Thoracic aorta (tissue), 2 donors: Measurements from ENCODE around the gene ATXN1. TPM values are rescaled to one million over a fixed set of nuclear protein-coding genes. Genes with fewer than 3 reads are reported as not detected.

Experiments
- ATAC-seq: fragments of 150-250 bp; one replicate; pipeline ENCODE4 v1.8.0; 2017; ENCODE audit warnings: low read depth; ENCODE audit not compliant: insufficient number of reproducible peaks, low FRiP score
- DNase-seq: peaks from one replicate; pipeline ENCODE4 v3.0.0-alpha.2; 2020; ENCODE audit warnings: low spot score
- H3K27ac ChIP-seq, 2 donors: fragments of 200-600 bp; sonication (generic); 1 replicate in 1 of 2; 2 replicates in 1 of 2; pipeline ENCODE4 v1.5.1; 2016; ENCODE audit warnings: mild to moderate bottlenecking in 2 of 2, moderate library complexity in 2 of 2
- H3K27me3 ChIP-seq: fragments of 200-600 bp; sonication (generic); replicated peaks from 2 replicates; pipeline ENCODE4 v1.6.0; 2016; ENCODE audit warnings: mild to moderate bottlenecking; ENCODE audit not compliant: insufficient read depth
- H3K36me3 ChIP-seq: fragments of 200-600 bp; sonication (generic); one replicate; pipeline ENCODE4 v1.5.1; 2016
- H3K4me1 ChIP-seq, 2 donors: fragments of 200-600 bp; sonication (generic); 1 replicate in 1 of 2; 2 replicates in 1 of 2; pipeline versions ENCODE4 v1.5.1 to v1.6.0; 2016; ENCODE audit warnings: low read depth in 2 of 2, mild to moderate bottlenecking in 1 of 2; ENCODE audit not compliant: control insufficient read depth in 1 of 2
- H3K4me3 ChIP-seq: fragments of 200-600 bp; sonication (generic); 2 replicates; pipeline ENCODE4 v1.5.1; 2016; ENCODE audit warnings: mild to moderate bottlenecking
- H3K9me3 ChIP-seq: fragments of 200-600 bp; sonication (generic); 2 replicates; pipeline ENCODE4 v1.5.1; 2016
- CTCF ChIP-seq: fragments of 200-600 bp; sonication (generic); IDR thresholded peaks from one replicate; pipeline ENCODE4 v1.5.1; 2019; ENCODE audit warnings: antibody characterized with exemption
- total RNA-seq, 2 donors: library from RNA; depleted of rRNA; stranded (reverse); fragments of >200 nt; gene quantifications; one replicate each; pipeline versions ENCODE4 v1.1.0 to v1.2.3, GENCODE V29; 2016

ATXN1 gene
- total RNA-seq, 2 donors from 2014 or later: 59.8 to 62.4 TPM

- DNase-seq: no peak
- H3K27ac ChIP-seq: no peak overlapping the region
- no peak for TF ChIP-seq CTCF
- H3K9me3 ChIP-seq: no peaks in the 10 kb centered on the region
- H3K4me1 ChIP-seq: peaks cover 0 to 2% of the 10 kb centered on the region in 2 donors
- no peak for ATAC-seq
- no peaks in the 10 kb centered on the region for H3K27me3 ChIP-seq
- H3K36me3 ChIP-seq: peaks cover 6% of the 10 kb centered on the region
- no peak overlapping the region for H3K4me3 ChIP-seq
These were observed 277.9 kb downstream of the ATXN1 start for GRCh38 chr6:16483315-16483875.

GRCh38 chr6:16482702-16483314 is 278.5 kb downstream of the ATXN1 start:
- Histone ChIP-seq H3K9me3 (no peaks in the 10 kb centered on the region), H3K27ac (no peak overlapping the region), H3K36me3 (peaks cover 6% of the 10 kb centered on the region), H3K4me3 (no peak overlapping the region), H3K27me3 (no peaks in the 10 kb centered on the region), H3K4me1 (peaks cover 0 to 3% of the 10 kb centered on the region in 2 donors)
- ATAC-seq (no peak), DNase-seq (no peak)
- no peak for TF ChIP-seq CTCF

DNA sequence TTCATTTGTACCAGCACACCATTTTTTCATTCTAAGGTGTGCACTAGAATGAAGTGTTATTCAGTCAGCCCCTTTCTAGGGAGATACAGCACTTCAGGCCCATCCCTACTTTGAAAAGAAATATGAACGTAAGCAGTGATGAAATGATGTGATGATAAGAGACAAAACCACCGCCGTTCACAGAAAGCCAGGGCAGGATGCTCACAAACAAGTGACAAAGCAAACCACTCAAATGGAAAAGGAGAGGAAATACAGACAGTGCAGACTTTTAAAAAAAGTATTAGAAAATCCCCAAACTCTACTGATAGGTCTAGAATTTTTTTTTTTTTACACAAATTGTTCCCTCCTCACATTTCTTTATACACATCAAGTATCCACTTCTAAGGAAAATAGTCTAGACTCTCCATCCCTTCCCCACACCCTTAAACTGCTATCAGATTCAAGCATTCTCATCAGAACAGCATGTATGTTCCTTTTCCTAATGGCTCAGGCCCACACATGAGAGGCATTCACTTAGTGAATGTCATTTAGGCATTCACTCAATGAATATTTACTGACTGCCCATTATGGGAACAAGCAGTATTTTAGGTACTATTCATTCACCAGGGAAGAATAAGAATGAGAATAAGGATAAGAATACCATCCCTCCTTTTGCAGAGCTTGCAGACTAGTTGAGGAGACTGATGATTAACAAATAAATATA is 279.4 kb downstream of the ATXN1 start:
- ATAC-seq (no peak), DNase-seq (no peak)
- Histone ChIP-seq H3K4me1 (peaks cover 0 to 5% of the 10 kb centered on the region in 2 donors), H3K36me3 (peaks cover 6% of the 10 kb centered on the region), H3K4me3 (no peak overlapping the region), H3K27ac (no peak overlapping the region), H3K9me3 (no peaks in the 10 kb centered on the region), H3K27me3 (no peaks in the 10 kb centered on the region)
- TF ChIP-seq CTCF: no peak

DNA sequence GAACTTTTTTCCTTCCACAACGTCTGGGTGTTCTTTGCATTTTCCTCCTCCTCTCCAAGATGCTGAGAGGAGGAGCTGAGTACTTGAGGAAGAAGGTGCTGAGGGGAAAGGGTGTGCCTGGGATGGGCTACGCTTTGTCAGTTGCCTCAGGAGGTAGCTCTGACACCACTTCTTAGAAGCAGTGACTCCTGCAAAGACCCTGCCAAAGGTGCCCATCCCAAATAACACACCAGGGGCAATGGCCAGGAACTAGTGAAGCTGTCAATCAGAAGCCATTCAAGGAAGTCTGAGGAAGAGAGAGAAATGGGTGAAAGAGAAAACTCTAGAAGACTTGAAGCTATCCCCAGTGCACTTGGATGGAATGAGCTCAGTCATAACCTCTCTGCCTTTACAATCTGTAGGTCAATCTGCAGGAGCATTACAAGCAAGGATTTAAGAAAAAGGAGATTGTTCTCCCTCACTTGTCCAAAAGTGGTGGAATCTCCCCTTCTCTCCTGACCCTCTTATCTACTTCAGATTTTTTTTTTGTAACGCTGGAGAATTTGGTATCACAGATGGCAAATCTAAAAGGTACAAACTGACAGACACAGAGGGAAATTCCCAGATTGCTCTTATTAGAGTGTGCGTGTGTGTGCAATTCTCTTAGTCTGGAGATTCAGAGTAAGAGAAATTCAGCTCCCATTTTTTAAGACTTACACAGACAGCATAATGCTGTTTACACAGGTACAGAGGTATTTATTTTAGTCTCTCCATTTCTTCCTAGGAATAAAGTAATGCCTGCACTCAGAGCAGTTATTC is 280.3 kb downstream of the ATXN1 start:
- no peak for ATAC-seq
- TF ChIP-seq CTCF: no peak
- H3K4me1 ChIP-seq: peaks cover 0 to 5% of the 10 kb centered on the region in 2 donors
- H3K27me3 ChIP-seq: no peaks in the 10 kb centered on the region
- no peak overlapping the region for H3K4me3 ChIP-seq
- no peaks in the 10 kb centered on the region for H3K9me3 ChIP-seq
- no peak for DNase-seq
- H3K27ac ChIP-seq: no peak overlapping the region
- peaks cover 6% of the 10 kb centered on the region for H3K36me3 ChIP-seq
